OCI-LY7 (cell line): ENCODE results near the gene BAMBI.

ENCODE experiments used
- EZH2phosphoT487 ChIP-seq: fragments of 200-600 bp; sonication (generic); IDR thresholded peaks from 2 replicates; pipeline ENCODE4 v1.6.1; 2018; ENCODE audit warnings: low read depth, borderline replicate concordance, mild to moderate bottlenecking, mixed run types, antibody characterized with exemption, low read length, moderate library complexity, mixed read lengths
- TF ChIP-seq, protein P1 (sequence below): fragments of 200-600 bp; sonication (generic); conservative IDR thresholded peaks from 2 replicates; pipeline ENCODE4 v1.5.1; 2014; ENCODE audit warnings: mild to moderate bottlenecking, antibody characterized with exemption, low read length, moderate library complexity, mixed read lengths

DNA sequence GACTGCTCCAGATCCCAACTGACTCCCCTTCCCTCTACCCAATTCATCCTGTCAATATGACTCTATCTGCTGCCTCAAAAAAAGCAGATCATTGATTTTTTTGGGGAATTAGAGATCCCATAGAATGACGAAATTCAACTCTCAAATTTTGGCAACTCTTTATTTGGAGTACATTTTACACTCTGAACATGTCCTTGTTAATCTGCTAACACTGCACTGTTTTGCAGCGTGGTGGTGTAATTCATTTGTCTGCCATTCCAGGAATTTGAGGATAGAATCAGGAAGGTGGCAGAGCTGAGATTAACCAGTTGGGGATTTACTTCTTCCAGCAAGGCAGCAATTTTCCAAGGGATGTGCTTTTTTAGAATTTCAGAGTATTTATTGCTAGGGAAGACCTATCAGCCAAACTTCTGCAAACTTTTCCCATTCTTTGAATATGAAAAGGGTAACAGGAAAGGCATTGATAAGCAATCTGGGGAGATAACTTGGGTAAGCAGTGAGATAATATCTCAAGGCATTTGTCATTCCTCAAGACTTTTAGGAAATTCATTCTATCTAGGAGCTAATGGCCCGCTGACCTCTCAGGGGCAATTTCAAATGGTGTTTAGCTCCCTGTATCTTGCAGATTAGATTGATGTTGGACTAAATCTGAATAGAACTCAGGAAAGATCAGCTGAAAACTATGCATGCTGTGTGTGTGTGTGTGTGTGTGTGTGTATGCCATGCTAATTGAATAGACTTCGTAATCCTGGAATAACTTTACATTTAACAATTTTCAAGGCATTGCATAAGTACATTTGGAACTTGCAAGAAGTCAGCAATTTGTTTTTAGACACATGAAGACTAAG lies 9.7 kb downstream of the BAMBI start:
- TF ChIP-seq, protein P1, sequence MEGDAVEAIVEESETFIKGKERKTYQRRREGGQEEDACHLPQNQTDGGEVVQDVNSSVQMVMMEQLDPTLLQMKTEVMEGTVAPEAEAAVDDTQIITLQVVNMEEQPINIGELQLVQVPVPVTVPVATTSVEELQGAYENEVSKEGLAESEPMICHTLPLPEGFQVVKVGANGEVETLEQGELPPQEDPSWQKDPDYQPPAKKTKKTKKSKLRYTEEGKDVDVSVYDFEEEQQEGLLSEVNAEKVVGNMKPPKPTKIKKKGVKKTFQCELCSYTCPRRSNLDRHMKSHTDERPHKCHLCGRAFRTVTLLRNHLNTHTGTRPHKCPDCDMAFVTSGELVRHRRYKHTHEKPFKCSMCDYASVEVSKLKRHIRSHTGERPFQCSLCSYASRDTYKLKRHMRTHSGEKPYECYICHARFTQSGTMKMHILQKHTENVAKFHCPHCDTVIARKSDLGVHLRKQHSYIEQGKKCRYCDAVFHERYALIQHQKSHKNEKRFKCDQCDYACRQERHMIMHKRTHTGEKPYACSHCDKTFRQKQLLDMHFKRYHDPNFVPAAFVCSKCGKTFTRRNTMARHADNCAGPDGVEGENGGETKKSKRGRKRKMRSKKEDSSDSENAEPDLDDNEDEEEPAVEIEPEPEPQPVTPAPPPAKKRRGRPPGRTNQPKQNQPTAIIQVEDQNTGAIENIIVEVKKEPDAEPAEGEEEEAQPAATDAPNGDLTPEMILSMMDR = no peak
- no peak for TF ChIP-seq EZH2phosphoT487
